ENCODE measurements around the gene AFF3.

DNA sequence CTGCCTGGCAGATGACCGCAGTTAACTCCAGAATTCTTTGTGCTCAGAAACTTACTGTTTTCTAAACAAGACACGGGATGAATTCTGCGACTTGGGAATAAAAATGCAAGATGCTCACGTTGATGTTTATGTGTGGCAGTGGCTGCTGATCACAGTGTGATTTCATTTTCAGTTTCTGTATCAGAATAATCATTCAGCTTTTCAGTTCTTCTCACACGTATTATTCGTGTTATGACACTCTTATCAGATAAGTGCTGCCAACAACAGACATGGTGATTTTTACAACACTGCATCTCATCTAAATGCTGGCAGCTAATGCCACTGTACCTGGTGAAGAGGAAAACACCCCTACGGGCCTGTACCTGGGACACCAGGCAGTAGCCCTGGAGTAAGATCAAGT lies 379.7 kb downstream of the AFF3 start:
- TF ChIP-seq, protein P1, sequence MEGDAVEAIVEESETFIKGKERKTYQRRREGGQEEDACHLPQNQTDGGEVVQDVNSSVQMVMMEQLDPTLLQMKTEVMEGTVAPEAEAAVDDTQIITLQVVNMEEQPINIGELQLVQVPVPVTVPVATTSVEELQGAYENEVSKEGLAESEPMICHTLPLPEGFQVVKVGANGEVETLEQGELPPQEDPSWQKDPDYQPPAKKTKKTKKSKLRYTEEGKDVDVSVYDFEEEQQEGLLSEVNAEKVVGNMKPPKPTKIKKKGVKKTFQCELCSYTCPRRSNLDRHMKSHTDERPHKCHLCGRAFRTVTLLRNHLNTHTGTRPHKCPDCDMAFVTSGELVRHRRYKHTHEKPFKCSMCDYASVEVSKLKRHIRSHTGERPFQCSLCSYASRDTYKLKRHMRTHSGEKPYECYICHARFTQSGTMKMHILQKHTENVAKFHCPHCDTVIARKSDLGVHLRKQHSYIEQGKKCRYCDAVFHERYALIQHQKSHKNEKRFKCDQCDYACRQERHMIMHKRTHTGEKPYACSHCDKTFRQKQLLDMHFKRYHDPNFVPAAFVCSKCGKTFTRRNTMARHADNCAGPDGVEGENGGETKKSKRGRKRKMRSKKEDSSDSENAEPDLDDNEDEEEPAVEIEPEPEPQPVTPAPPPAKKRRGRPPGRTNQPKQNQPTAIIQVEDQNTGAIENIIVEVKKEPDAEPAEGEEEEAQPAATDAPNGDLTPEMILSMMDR (IDR thresholded peaks at IDR 0.05) = no peak
- TF ChIP-seq POLR2A (IDR thresholded peaks at IDR 0.05) = no peak

Data from lower leg skin (tissue), 3 donors.